Germinal center (tissue), 1 donor: Measurements from ENCODE around the gene SLC25A17.
A peak's percentile ranks its signal among the peaks of the same experiment; 100 is the strongest.
"Not testable (repeated sequence)": the region's sequence is repeated elsewhere in the genome, so short reads cannot be mapped to it uniquely, and the experiment has no call there.

Experiments used
- DNase-seq: peaks from one replicate; pipeline ENCODE4 v3.0.0; 2012; ENCODE audit warnings: mixed read lengths, low spot score

SLC25A17 gene

DNA sequence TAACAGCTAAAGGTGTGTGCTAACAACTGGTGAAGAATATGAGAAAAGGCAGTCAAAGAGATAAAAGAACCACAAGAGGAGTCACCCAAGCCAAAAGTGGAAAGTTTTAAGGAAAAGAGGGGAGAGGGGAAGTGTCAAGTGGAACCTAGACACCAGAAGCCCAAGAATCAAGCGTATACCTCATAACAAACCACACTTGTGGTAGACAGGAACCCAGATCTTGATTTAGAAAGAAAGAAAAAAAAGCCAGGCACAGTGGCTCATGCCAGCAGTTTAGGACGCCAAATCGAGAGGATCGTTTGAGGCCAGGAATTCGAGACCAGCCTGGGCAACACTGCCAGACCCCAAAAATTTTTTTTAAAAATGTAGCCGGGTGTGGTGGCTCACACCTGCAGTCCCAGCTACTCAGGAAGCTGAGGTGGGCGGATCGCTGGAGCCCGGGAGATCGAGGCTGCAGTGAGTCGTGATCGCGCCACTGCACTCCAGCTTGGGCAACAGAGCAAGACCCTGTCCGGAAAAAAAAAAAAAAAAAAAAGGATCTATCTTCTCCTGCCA, 877 bp downstream of the SLC25A17 start:
- peak; percentile 7 for DNase-seq

DNA sequence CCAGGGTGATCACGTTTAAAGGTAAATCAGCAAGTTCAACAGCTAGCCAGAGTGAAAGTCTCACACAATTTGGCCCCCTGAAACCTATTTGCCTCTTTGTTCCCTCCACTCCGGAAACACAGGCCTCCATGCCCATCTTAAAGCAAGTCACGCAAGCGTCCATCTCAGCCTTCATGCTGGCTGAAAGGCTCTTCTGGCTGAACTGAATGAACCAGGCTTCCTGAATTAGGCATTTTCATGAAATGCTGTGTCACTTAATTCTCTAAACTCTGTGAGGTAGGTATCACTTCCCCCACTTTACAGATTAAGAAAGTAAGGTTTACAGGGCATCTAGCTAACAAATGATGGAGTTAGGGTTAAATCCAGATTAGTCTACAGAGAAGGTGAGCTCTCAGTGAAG, 1.4 kb downstream of the SLC25A17 start:
- DNase-seq, result peak; percentile 26

DNA sequence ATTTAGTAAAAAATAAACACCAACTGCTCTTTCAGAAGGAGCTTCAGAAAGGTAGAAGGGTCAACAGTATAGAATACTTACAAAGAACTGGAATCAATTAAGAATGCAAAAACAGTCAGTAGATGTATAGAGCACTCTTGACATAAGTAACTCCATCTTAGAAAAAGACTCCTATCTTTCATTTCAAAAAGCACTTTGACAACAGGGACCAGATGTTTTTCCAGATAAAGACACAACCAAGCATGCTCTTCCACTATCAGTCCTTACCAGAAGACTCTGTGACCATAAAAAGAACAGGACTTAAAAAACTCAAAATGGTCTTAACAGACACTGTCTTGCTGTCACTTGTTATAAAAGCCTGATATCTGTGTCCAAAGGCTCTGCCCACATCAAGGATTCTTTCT, 5.2 kb downstream of the SLC25A17 start:
- no peak for DNase-seq

DNA sequence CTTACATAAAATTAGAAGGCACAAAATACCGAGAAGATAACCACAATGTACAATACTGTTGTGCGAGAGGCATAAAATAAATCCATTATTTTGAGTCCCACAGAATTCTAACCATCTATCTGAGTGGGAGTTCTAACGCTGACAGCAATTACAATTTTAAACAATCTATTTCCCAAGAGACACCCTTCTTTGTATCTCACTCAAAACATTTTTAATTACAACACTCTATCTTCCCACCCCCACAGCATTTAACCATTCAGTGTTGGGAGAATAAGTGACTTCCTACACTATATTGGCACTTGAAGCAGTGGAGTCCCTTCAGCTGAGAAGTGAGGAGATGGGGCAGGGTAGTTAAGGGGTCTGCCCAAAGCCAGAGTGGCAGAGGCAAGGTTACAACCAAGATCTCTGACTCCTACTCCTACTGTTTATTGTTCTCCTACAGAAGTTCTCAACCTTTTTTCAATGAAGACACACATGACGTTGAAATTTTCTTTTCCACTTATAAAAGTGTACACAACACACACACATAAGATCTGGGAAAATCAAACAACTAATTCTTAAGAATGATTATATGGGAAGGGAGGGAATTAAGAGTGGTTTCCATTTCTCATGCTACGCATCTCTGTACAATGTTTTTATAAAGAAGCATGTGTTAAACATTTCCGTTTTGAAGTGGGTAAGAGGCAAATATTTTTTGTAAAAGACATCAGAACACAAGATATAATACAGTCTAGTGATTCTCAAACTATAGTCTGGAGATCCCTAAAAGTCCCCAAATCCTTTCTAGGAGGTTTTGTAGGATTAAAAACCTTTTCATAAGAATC, 10.9 kb downstream of the SLC25A17 start:
- DNase-seq, result no peak

DNA sequence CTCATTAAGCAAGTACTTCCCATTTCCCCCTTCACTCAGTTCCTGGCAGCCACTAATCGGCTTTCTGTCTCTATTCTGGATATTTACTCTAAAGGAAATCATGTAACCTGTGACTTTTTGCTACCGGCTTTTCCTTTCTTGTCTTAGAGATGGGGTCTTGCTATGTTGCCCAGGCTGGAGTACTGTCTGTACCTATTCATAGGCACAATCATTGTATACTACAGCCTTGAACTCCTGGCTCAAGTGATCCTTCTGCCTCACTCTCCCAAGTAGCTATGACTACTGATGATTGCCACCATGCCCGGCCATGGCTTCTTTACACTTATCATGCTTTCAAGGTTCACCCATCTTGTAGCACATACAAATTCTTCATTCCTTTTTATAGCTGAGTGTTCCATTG, 12.4 kb downstream of the SLC25A17 start:
- no peak for DNase-seq

DNA sequence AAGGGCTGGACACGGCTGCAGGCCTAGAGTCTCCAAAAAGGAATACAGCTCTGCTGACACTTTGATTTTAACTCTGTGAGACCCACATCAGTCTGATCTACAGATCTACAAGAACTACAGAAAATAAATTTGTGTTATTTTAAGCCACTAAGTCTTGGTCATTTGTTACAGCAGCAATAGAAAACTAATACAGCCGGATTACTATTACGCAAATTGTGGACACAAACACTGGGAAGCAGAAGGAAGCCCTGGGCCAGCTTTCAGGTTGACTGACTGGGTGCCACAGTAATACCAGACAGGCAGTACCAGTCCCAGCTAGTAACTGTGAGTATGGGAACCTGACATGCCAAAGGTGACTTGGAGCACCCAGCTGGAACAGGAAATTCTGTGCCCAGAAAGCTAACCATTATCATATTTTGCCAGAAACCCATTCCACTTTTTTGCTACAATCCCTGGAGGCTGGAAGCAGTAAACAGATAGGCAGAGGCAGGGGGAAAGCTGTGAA, 13.4 kb downstream of the SLC25A17 start:
- DNase-seq, result no peak

- DNase-seq, result no peak
These were observed 13.9 kb downstream of the SLC25A17 start for GRCh38 chr22:40805239-40805638.

DNA sequence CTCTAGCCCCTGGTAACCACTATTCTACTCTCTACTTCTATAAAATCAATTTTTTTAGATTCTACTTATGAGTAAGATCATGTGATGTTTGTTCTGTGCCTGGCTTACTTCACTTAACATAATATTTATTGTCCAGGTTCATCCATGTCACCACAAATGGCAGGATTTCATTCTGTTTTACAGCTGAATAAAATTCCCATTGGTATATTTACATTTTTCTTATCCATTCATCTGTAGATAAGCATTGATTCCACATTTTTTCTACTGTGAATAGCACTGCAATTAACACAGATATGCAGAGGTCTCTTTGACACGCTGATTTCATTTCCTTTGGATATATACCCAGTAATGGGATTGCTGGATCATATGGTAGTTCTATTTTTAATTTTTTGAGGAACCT, 15.8 kb downstream of the SLC25A17 start:
- no peak for DNase-seq

DNA sequence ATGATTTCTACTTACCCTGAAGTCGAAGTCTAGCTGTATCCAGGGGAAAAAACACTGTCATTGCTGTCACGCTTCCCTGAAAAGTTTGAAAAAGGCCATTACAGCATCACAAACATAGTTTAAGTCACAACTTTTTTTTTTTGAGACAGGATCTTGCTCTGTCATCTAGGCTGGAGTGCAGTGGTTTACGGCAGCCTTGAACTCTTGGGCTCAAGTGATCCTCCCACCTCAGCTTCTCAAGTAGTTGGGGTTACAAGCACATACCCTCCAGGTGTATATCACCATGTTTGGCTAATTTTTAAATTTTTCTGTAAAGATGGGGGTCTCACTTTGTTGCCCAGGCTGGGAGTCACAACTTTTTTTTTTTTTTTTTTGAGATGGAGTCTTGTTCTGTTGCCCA, 20.1 kb downstream of the SLC25A17 start:
- DNase-seq, result no peak

GRCh38 chr22:40797427-40797826, 21.7 kb downstream of the SLC25A17 start:
- DNase-seq, result no peak

DNA sequence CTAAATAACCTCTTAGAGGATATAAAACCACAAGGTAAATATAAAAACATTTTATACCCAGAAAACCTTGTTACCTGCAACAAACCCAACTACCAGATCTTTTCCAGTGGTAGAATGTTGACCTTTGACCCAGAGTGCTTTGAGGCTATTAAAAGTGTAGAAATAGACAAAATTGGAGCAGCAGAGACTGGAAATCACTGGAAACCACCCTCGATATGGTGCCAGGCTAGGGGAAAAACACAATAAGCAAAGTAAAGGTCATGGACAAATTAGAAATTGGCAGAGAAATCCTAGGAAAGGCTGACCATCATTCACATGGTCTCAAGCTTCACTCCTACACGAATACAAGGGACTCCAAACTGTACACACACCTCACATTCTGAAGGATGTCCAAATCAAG, 26.7 kb downstream of the SLC25A17 start:
- no peak for DNase-seq

DNA sequence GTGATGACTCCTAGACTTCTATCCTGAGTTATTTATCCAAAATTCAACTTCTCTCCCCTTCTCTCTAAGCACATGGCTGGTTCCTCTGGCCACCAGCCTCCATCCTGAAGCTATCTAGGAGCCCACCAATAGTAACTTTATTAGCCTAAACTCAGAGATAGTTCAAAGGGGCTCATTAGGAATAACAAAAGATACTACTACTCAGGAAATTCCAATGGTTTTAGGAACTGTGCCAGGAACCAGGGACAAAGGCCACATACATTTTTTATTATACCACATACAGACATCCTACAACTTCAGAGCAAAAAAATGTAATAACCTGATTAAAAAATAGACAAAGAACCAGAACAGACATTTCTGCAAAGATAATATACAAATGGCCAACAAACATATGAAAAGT, 27.9 kb downstream of the SLC25A17 start:
- DNase-seq, result no peak

DNA sequence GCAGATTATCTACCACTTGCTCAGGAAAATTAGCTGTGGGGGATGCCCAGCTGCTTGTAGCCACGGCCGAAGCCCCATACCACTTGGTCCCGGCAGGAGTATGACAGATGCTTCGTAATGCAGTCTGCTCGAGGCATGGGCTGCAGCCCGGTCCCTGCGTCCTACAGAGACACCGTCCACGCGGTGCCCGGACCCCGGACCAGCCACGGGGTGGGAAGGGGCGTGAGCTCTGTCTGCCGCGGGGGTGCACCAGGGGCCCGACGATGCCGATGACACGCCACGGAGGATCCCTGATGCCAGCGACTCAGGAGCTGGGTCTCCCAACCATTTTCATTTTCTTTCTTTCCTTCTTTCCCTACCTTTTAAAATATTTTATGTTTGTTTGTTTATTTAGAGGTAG, 30.0 kb downstream of the SLC25A17 start:
- no peak for DNase-seq

- no peak for DNase-seq
These were observed 36.6 kb downstream of the SLC25A17 start for GRCh38 chr22:40782521-40782920.

- not testable (repeated sequence) for DNase-seq
These were observed 37.4 kb downstream of the SLC25A17 start for GRCh38 chr22:40781749-40782148.

DNA sequence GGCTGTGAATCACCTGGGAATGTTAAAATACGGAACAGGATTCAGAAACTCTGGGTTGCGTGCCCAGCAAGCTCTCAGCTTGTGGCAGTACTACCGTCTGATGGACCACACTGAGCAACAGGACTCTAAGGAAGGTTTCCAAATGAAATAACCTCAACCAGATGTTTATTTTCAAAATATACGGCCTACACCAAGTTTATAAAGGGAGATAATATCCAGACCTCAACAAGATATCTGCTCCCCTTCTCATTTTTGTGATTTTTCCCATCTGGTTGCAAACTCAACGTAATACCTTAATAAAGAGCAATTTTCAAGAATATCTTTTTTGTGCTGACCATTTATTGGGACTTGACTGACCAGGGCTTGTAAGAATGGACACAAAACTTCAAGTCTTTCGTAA, 49.4 kb downstream of the SLC25A17 start:
- DNase-seq, result no peak

DNA sequence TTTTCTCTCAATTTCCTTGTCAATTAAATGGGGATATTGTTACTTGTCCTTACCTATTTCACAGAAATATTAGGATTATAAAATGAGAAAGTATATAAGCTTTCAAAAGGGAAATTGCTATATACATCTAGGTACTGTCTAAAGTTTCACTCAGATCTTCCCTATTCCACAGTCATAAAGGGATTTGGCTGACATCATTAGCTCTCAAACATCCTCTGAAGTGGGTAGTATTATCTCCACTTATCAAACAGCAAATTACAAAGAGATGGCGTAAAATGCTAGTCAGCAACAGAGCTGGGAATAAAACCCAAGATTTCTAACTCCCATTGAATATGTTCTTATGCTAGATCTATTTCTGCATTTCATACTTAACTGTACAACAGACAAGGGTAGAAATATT, 50.9 kb downstream of the SLC25A17 start:
- DNase-seq, result no peak

GRCh38 chr22:40766956-40767355, 52.2 kb downstream of the SLC25A17 start:
- no peak for DNase-seq

GRCh38 chr22:40764763-40765441, 54.2 kb downstream of the SLC25A17 start:
- DNase-seq, result peak; percentile 70

GRCh38 chr22:40759294-40759840, 59.8 kb downstream of the SLC25A17 start:
- no peak for DNase-seq

DNA sequence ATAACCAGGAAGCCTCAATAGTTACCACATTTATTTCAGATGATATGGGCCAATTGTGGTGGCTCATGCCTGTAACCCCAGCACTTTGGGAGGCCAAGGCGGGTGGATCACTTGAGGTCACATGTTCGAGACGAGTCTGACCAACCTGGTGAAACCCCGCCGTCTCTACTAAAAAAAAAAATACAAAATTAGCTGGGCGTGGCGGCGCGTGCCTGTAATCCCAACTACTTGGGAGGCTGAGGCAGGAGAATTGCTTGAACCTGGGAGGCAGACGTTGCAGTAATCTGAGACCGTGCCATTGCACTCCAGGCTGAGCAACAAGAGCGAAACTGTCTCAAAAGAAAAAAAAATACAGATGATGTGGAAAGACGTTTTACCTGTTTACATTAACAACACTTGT, 60.3 kb downstream of the SLC25A17 start:
- not testable (repeated sequence) for DNase-seq

DNA sequence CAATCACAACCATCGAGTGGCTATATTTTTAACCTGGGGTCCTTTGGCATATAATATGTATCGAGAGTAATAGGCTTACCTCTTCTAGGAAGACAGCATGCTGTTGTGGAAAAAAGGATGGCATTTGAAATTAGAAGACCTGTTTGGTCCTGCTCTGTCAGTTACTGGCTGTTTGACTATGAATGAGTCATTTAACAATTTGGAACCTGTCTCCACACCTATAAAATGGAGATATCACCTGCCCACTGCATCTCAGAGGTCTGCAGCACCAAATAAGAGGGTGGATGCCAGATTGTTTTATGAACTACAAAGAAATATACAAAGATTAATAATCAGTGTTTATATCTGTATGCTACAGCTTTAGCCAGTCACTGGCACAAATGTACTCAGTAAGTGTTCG, 60.8 kb downstream of the SLC25A17 start:
- DNase-seq, result no peak

- no peak for DNase-seq
These were observed 62.1 kb downstream of the SLC25A17 start for GRCh38 chr22:40757071-40757470.
